DMS153 (cell line): ENCODE measurements around the gene RBMS3.
"Not testable (repeated sequence)": the region's sequence is repeated elsewhere in the genome, so short reads cannot be mapped to it uniquely, and the experiment has no call there.

Experiments used
- DNase-seq: peaks from one replicate; lab custom pipeline; 2025; lab: John Stamatoyannopoulos, UW

Gene RBMS3

DNA sequence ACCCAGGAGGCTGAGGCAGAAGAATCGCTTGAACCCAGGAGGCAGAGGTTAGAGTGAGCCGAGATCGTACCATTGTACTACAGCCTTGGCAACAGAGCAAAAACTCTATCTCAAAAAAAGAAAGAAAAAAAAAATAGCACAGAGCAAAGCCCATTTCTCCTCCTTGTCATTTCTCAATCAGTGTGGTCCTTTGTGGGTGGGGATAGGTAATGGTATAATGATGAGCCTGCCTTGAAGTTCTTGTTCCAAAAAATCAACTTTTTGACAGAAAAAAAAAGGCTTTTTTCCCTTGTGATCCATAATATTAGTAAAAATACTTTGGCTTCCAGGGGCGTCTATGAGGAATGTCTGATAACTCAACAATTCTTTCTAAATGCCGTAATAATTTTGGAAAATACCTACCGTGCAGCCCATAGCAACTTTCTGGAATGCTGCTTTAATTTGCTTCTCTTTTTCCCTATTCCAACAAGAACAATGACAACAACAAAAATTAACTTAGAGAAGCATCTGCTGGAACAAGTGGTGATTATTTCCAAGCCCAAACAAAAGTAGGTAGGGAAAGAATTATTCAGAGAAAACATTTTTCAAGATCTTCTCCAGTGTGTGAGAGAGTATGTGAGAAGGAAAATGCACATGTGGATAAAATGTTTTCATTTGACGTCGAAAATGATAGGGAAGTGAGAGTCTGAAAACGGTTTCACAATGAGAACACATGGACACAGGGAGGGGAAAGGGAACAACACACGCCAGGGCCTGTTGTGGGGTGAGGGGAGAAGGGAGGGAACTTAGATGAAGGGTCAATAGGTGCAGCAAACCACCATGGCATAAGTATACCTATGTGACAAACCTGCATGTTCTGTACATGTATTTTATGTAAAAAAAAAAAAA lies 337.8 kb downstream of the RBMS3 start:
- DNase-seq: no peak

DNA sequence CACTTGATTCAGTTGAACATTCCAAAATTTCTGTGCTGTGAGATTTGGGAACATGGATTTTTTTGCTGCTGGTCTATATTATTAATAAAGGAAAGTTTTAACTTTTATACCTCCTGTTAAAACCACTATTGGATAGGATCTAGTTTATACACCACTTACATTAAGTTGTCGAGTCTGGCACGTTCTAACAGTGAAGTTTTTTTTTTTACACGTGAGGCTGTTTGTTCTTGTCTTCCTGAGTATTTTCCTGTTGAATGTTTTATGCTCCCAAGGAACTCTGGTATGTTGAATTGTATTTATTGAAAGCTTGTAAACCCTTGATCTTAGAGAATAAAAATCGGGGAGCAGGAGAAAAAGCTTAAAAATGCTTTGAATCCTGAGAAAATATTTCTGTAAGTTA lies 338.8 kb downstream of the RBMS3 start:
- no peak for DNase-seq

DNA sequence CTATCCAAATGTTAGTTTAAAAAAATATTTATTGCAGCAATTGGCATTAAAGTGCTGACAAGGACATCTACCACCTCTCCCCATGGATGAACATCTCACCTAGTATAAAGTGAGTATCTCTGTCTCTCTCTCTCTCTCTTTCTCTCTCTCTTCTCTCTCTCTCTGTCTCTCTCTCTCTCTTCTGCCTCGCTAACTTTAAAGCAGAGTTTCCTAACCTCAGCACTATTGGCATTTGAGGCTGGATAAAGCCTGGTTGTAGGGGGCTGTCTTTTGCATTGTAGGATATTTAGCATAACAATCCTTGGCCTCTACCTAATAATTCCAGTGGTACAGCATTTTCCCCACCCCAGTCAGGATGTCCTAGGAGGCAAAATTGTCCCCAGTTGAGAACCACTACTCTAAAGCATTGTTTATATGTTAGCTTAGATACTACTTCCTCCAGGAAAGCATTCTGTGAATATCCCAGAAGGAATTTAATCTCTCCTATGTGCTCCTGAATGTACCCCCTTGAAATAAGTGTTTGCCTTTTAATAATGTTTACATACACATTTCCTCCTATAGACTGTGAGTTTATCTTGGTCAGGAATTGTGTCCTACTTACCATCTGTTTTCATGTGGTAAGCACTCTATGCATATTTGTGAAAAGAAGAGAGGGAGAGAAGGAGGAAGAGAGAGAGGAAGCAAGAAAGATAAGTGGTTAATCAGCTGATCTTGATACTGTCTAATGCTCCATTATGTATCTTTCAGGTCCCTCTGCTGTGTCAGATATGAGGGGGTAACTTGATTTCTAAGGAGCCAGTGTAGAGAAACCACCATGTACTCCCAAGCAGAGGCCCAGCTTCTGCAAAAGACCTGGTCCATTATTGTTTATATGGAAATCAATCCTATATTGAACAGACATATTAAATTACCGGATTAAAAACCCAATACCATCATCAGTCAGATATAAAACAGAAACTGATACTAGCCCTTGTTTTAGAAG lies 346.6 kb downstream of the RBMS3 start:
- DNase-seq: no peak

DNA sequence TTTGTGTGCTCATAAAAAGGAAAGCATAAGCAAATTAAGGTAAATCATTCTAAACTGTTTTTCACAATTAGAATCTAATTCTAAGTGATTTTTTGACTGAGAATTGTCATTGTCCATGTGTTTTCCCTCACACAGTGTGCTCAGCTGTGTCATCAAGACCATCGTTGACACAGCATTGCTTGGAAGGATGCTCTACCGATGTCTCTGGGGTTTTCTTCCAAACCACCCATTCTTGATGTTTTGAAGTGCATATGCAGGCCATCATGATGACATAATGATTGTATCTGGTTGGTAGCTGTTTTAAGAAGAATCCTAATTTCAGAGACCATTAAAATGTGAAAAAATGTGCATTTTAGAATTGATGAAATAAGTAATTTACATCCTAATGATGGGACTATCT lies 347.9 kb downstream of the RBMS3 start:
- no peak for DNase-seq

DNA sequence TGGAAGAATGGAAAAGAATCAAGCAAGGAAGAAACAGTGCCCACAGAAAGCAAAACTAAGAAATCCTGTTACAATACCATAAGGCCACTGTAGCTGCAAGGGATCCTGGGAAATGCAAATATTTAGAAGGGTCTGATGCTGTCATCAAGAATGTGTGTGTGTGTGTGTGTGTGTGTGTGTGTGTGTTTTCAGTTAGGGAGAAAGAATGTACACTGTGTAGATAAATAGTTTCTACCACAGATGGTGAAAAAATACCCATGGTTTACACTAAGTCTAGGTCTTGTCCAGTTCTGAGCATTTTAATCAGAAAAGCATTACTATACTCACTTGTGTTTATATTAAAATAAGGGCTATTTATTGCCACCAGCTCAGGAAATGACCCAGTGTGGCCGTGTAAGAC lies 355.0 kb downstream of the RBMS3 start:
- no peak for DNase-seq

DNA sequence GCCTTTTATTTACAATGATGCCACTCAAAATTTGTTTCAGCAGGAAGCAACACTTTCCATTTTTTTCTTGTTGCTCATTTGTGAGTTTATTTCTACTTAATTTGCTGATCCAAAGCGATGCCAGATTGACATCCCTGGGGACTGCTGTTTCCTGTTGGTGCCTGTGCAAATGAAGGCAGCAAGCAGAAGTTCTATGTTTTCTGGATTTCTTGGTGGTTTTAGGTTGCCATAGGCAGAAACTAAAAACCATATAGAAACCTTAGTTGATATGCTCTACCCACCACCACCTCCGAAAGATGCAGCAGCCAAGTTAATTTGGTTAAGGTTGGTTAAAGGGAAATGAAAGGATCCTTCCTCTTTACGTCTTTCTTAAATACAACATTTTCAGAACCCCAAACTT lies 356.2 kb downstream of the RBMS3 start:
- DNase-seq: no peak

DNA sequence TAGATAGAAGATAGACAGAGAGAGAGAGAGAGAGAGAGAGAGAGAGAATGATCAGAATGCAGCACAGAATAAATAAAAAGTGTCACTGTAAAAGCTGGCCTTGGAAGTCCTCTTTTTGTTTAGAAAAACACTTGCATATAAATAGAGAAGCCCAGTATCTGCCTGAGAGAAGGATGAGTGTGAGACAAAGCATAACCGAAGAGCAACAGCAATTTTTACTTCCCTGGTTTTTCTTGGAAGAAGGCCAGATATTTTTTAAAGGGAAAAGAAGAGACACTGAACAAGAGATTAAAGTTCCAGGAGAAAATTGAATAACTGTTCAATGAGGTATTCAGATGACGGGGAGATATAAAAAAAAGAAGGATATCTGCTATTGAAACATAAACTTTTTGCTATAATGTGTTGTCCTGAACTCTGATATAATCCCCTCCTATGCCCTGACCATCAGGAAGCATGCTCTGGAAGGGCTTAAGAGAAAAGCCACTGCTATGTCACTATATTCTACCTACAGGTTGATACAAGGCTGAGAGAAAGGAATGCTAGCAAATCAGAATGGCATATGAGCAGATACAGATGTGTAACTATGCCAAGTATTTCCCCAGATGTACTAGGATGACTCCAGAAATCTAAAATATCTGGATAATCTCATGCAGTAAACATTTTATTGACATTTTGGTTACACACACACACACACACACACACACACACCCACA lies 358.9 kb downstream of the RBMS3 start:
- no peak for DNase-seq

DNA sequence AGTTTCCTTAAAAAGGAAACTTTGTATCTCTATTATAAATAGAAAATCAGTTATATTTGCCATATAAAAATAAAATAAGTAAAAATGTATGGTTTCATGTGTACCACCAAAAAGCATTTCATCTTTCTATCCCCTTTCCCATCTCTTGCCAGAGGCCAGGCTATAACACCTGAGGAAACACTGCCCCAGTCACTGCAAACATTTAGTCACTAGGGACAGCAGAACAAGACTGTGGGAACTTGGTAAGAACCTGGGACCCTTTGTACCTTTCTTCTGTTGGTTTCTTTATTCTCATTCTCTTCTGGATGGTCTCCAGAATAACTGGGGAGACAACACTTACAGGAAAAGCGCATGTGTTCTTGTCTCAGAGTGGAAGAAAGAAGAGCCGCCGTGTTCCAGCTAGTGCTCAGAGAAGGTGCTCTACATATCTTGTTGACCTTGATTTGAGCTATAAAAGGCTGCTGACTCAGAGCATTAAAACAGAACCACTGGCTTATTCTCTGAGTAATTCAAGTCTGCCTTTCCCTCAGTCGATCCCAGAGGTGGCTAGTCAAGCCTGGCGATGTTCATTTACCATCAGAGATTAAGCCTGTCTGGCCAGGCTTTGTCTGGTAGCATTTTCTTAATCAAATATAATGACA lies 361.6 kb downstream of the RBMS3 start:
- no peak for DNase-seq

DNA sequence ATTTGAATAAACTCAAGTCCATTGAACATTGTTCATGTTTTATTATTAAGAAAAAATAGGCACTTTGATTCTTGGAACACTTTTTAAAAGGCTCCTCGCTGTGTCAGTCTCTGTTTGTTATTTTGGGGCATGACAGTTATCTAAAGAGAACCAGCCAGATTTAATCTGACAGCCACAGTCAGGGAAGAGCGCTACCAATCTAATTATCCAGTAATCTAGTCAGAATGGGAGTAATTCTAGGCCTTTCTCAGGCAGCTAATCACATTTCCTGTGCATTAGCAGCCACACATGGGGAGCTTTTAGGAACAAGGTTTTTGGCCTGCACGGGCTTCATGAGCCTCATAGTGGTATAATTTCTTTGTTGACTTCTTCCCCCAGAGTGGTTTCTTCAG lies 362.2 kb downstream of the RBMS3 start:
- DNase-seq: no peak

DNA sequence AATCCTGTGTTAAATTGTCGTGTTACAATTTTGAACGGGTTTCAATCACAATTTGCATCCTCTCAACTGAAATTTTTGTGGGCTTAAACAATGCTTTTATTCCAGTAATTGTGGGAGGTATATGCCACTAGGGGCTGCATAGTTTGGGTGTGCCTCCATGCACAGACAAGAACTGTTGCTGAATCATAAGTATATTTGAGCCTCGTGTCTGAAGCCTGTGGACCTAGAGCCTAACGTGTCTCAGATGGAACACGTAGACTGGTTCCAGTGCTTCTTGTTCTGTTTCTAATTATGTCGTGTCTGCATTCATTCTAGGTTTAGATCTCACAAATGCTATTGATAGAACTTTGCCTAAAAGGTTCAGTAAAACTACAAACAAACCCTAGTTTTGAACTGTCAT lies 363.4 kb downstream of the RBMS3 start:
- DNase-seq: no peak

DNA sequence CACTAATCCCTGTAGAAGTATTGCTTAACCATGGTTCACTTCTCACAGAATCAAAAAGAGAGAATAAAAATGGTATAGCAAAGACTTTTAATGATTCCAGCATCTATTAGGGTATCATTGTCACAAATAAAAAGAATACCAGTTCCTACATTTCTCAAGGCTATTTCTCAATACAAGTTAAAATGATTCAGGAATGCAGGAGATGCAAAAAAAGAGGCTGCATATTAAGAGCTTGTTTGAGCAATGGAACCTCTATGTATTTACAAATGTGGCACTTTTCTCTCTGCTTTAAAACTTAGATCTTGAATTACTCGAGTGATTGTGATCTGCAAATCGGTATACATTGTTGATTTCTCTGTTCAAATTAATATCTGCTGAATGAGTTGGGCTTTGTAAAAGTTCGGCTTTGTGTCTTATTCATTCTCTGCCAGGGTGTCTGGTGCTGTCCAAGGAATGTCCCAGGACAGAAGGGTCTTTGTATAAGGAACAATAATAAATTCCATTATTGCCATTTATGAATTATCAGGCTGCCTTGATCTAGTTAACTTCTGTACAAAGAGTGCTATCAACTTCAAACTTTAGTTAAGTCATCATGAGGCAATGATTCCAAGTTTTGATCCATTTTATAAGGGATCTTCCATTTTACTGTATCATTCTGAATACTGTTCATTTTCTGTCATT lies 364.2 kb downstream of the RBMS3 start:
- no peak for DNase-seq

DNA sequence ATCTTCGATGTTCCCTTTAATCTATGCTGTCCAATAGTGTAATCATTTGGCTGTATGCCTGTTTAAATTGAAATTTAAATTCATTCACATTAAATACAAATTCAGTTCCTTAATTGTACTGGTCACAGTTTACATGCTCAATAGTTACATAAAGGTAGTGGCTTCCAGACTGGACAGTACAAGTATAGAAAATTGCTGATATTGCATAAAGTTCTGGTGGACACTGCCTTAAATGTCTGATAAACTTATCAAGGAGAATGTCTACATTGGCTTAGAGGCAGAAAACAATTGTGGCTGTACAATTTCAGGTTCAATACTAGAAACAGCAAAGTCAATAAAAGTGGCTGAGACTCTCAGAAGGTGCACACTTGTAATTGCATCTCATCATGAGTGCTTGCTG lies 365.2 kb downstream of the RBMS3 start:
- DNase-seq: no peak

DNA sequence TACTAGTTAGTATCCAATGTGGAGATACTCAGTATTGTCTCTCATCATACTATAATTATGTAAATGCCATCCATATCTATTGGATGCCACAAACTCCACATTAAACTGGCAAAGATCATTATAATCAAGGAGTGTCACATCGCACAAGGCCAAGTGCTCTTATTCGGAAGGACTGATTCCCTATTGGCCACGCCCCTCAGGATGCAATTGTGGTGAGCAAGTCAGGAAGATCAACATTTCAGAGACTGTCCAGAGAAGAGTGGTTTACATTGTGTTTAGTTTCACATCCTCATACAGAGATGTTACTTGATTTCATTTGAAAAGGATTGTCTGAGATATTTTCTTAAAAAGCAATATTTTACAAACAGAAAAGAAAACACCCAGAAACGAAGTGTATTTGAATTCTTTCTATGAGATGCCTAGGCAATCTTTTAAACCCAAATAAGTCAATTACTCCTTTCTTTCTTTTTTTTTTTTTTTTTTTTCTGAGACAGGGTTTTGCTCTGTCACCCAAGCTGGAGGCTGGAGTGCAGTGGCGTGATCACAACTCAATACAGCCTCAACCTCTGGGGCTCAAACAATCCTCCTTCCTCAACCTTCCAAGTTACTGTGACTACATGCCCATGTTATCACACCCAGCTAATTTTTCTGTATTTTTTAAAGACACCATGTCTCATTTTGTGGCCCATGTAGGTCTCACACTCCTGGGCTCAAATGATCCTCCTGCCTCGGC lies 369.1 kb downstream of the RBMS3 start:
- no peak for DNase-seq

DNA sequence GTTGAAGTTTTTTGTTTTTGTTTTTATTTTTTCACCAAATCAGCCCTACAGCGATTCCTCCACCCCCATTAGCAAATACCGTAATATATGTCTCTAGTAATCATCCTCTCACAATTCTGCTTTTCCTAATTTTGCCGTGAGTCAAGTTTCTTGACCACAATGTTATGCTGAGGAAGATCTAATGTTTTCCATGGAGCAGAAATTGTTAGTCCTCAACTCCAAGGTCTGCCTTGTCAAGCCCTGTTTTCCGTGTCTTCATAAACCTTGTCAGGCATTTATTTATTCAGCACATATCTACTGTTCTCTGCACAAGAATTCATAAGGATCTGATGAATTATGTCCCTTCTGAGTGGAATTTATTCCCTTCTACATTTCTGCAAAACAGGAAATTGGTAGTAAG lies 372.8 kb downstream of the RBMS3 start:
- DNase-seq: no peak

DNA sequence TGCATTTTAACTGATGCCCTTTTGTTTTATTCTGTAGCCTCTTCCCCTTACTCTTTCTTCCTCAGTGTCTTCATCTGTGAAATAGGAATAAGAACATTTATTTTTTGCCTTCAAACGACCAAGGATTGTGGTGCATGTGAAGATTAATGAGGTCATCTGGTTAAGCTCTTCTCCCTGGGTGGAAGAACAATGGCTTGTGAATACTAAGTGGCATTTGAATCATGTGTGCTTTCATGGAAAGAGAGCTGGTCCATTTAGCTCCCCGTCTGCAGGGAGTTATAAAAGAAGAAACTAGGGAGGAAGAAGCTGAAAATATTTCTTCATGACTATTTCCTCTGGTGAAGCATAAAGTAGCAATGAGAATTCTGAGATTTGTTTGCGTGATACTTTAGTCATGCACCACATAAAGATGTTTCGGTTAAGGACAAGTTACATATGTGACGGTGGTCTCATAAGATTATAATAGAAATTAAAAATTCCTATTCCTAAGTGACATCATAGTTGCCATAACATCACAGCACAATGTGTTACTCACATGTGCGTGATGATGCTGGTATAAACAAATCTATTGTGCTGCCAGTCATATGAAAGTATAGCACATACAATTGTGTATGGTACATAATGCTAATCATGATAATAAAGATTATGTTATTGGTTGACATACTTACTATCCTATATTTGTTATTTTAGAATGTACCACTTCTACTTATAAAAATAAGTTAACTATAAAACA lies 374.3 kb downstream of the RBMS3 start:
- no peak for DNase-seq

DNA sequence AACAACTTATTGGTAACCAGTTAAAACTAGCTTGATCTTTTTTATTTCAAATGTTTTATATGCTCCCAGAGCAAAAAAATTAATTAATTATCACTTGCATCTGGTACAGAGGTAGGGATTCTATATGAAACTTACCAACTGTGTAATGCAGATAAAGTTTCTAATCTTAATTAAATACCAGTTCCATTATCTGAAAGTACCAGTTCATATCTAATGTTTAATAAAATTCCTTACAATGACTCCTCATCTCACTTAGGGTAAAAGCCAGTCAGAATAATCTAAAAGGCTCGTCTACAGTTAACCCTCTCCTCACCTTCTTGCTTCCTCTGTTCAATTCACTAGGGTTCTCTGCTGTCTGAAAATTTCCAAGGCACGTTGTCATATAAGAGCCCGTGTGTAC lies 384.8 kb downstream of the RBMS3 start:
- no peak for DNase-seq

DNA sequence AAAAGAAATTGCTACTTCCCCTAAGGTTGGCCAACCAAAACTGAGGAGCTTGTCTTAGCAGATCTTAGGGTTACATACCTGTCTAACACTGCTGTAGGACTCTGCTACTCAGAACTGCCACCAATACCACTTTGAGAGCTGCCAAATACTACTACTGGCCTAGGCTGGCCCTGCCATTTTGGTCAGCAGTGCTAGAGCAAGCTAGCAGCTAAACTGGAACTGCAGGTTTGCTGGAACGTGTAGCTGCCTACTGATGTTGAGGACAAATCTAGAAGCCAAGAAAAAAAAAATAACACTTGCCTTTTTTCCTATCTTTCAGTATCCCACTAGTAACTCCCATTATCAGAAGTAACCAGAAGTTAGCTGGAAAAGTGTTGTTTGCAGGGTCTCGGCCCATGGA lies 387.4 kb downstream of the RBMS3 start:
- no peak for DNase-seq

DNA sequence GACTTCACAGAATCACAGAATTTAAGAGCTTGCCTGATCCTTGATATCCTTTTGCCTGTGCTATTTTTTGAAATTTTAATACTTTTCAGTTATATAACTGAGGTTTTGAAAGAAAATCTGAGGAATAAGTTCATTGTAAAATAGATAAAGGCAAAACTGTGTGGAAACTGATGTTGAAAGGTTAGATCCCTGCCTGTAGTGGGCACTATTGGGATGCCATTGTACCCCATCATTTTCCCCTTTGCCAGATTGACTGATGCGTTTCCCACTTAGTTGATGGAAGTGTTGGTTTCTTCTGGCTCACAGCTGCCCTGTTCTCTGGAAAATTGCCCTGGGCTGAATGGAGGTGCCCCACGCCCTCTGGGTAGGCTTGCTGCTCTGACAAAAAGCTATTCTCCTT lies 387.9 kb downstream of the RBMS3 start:
- no peak for DNase-seq

DNA sequence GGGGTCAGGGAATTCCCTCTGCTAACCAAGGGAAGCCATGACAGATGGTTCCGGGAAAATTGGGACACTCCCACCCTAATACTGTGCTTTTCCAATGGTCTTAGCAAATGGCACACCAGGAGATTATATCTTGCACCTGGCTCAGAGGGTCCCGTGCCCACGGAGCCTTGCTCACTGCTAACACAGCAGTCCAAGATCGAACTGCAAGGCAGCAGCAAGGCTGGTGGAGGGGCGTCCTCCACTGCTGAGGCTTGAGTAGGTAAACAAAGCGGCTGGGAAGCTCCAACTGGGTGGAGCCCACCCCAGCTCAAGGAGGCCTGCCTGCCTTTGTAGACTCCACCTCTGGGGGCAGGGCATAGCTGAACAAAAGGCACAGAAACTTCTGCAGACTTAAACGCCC lies 389.6 kb downstream of the RBMS3 start:
- DNase-seq: not testable (repeated sequence)

DNA sequence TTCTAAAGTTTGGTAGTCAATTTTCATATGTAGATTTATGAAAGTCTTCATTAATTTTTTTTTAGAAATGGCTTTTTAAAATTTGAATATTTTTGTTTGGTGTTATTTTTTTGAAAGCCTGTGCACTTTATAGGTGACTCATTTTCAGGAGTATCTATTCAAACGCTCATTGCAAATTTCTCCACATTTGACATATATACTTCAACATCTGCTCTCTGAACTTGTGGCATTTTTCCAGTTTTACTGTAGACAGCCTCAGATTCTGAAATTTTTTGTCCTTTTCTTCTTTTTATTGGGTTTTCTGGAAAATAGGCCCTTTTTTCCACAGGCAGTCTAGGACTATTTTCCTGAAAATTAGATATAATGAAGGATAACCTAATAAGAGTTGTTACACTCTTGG lies 396.6 kb downstream of the RBMS3 start:
- DNase-seq: no peak
